ENCODE results near the gene KCTD6.

Gene KCTD6

GRCh38 chr3:58464866-58465265 lies 27.0 kb upstream of the KCTD6 start:
- no peak for TF ChIP-seq CTCF (IDR thresholded peaks at IDR 0.05; ENCODE audit: insufficient read depth, low read depth, low read length, missing control alignments)
- no peak for DNase-seq (ENCODE audit: low read depth)
- no peak overlapping the region for H3K4me3 ChIP-seq (ENCODE audit: low read length)

GRCh38 chr3:58466899-58467563 lies 24.9 kb upstream of the KCTD6 start:
- no peak for DNase-seq (ENCODE audit: low read depth)
- H3K4me3 ChIP-seq (ENCODE audit: low read length): no peak overlapping the region
- TF ChIP-seq CTCF (IDR thresholded peaks at IDR 0.05; ENCODE audit: insufficient read depth, low read depth, low read length, missing control alignments): no peak

- no peak for TF ChIP-seq CTCF (IDR thresholded peaks at IDR 0.05; ENCODE audit: insufficient read depth, low read depth, low read length, missing control alignments)
- no peak for DNase-seq (ENCODE audit: low read depth)
Observed at GRCh38 chr3:58469096-58469495, 22.8 kb upstream of the KCTD6 start.

GRCh38 chr3:58470363-58471024 lies 21.4 kb upstream of the KCTD6 start:
- DNase-seq (ENCODE audit: low read depth): no peak
- no peak overlapping the region for H3K4me3 ChIP-seq (ENCODE audit: low read length)
- no peak for TF ChIP-seq CTCF (IDR thresholded peaks at IDR 0.05; ENCODE audit: insufficient read depth, low read depth, low read length, missing control alignments)

More at GRCh38 chr3:58469096-58469495, 22.8 kb upstream of the KCTD6 start:
- H3K4me3 ChIP-seq (ENCODE audit: low read length): no peak overlapping the region

GRCh38 chr3:58471025-58471887 lies 20.6 kb upstream of the KCTD6 start:
- DNase-seq (ENCODE audit: low read depth): peak; percentile 96
- no peak overlapping the region for H3K4me3 ChIP-seq (ENCODE audit: low read length)
- no peak for TF ChIP-seq CTCF (IDR thresholded peaks at IDR 0.05; ENCODE audit: insufficient read depth, low read depth, low read length, missing control alignments)

GRCh38 chr3:58473275-58473674 lies 18.6 kb upstream of the KCTD6 start:
- no peak overlapping the region for H3K4me3 ChIP-seq (ENCODE audit: low read length)
- DNase-seq (ENCODE audit: low read depth): no peak
- TF ChIP-seq CTCF (IDR thresholded peaks at IDR 0.05; ENCODE audit: insufficient read depth, low read depth, low read length, missing control alignments): no peak

Measured in epithelial cell of esophagus (primary cell).